OCI-LY1 (cell line): ENCODE data around the gene PRMT7.

Experiments used
- H2AFZ ChIP-seq: fragments of 200-600 bp; sonication (generic), shearing (Covaris generic); 2 replicates; pipeline ENCODE4 v1.6.0; 2014; ENCODE audit warnings: antibody characterized with exemption, mild to moderate bottlenecking, low read length
- H3F3A ChIP-seq: fragments of 200-600 bp; sonication (generic), shearing (Covaris generic); 2 replicates; pipeline ENCODE4 v1.6.0; 2014; ENCODE audit warnings: mild to moderate bottlenecking, antibody characterized with exemption, low read length, moderate library complexity; ENCODE audit not compliant: insufficient read depth
- H3K27ac ChIP-seq: fragments of 200-600 bp; sonication (generic); 2 replicates; pipeline ENCODE4 v1.5.1; 2014; ENCODE audit warnings: low read length, mixed run types, mild to moderate bottlenecking, low read depth; ENCODE audit not compliant: poor library complexity, severe bottlenecking
- H3K27me3 ChIP-seq: fragments of 200-600 bp; sonication (generic); 2 replicates; pipeline ENCODE4 v1.6.0; 2014; ENCODE audit warnings: antibody characterized with exemption, mild to moderate bottlenecking, low read length, moderate library complexity; ENCODE audit not compliant: insufficient read depth
- H3K36me3 ChIP-seq: fragments of 200-600 bp; sonication (generic); 2 replicates; pipeline ENCODE4 v1.6.1; 2014; ENCODE audit warnings: mild to moderate bottlenecking, antibody characterized with exemption, low read length, moderate library complexity, mixed read lengths; ENCODE audit not compliant: insufficient read depth
- H3K4me1 ChIP-seq: fragments of 200-600 bp; sonication (generic); 2 replicates; pipeline ENCODE4 v1.5.1; 2014; ENCODE audit warnings: mild to moderate bottlenecking, low read length, moderate library complexity; ENCODE audit not compliant: insufficient read depth, severe bottlenecking
- H3K4me2 ChIP-seq: fragments of 200-600 bp; sonication (generic), shearing (Covaris generic); 2 replicates; pipeline ENCODE4 v1.6.1; 2014; ENCODE audit warnings: low read length
- H3K4me3 ChIP-seq: fragments of 200-600 bp; sonication (generic); 2 replicates; pipeline ENCODE4 v1.5.1; 2014; ENCODE audit warnings: low read length, low read depth, mild to moderate bottlenecking, mixed read lengths; ENCODE audit not compliant: poor library complexity, severe bottlenecking
- H3K79me2 ChIP-seq: fragments of 200-600 bp; shearing (Covaris generic); 2 replicates; pipeline ENCODE4 v1.6.1; 2016; ENCODE audit warnings: mixed run types, low read length, mixed read lengths; ENCODE audit not compliant: insufficient read depth
- H3K9ac ChIP-seq: fragments of 200-600 bp; sonication (generic), shearing (Covaris generic); 2 replicates; pipeline ENCODE4 v1.6.1; 2014; ENCODE audit warnings: mild to moderate bottlenecking, low read length, mixed read lengths
- H3K9me2 ChIP-seq: fragments of 200-600 bp; sonication (generic), shearing (Covaris generic); 2 replicates; pipeline ENCODE4 v1.6.1; 2014; ENCODE audit warnings: low read depth, mild to moderate bottlenecking, low read length, mixed read lengths
- H3K9me3 ChIP-seq: fragments of 200-600 bp; shearing (Covaris generic); 2 replicates; pipeline ENCODE4 v1.6.1; 2014; ENCODE audit warnings: low read length, mixed read lengths
- H4K20me1 ChIP-seq: fragments of 200-600 bp; sonication (generic), shearing (Covaris generic); 2 replicates; pipeline ENCODE4 v1.6.0; 2016; ENCODE audit warnings: mild to moderate bottlenecking, low read length; ENCODE audit not compliant: insufficient read depth
- CTCF ChIP-seq: fragments of 200-600 bp; sonication (generic), shearing (Covaris generic); IDR thresholded peaks from 2 replicates; pipeline ENCODE4 v1.5.1; 2017; ENCODE audit warnings: mild to moderate bottlenecking, antibody characterized with exemption, low read length, moderate library complexity, mixed read lengths
- EZH2 ChIP-seq: fragments of 200-600 bp; sonication (generic), shearing (Covaris generic); IDR thresholded peaks from 2 replicates; pipeline ENCODE4 v1.8.0; 2017; ENCODE audit warnings: borderline replicate concordance, mixed run types, mild to moderate bottlenecking, antibody characterized with exemption, low read length, moderate library complexity, mixed read lengths

Gene PRMT7

GRCh38 chr16:68359398-68360191 is 48.8 kb downstream of the PRMT7 start:
- no peaks in the 10 kb centered on the region; the same call in 1 of the 2 replicates for H3K27me3 ChIP-seq
- H3K9me2 ChIP-seq, result no peaks in the 10 kb centered on the region
- no peaks in the 10 kb centered on the region for H3K79me2 ChIP-seq
- peaks cover 56% of the 10 kb centered on the region for H3K36me3 ChIP-seq
- TF ChIP-seq CTCF, result no peak
- TF ChIP-seq EZH2, result no peak
- no peak overlapping the region for H3K4me2 ChIP-seq
- no peaks in the 10 kb centered on the region for H4K20me1 ChIP-seq
- no peak overlapping the region for H3K4me3 ChIP-seq
- H3K4me1 ChIP-seq, result no peaks in the 10 kb centered on the region
- H3K9me3 ChIP-seq, result no peaks in the 10 kb centered on the region
- no peak overlapping the region for H3K27ac ChIP-seq
- no peak overlapping the region for H3K9ac ChIP-seq
- H2AFZ ChIP-seq, result no peak overlapping the region
- no peaks in the 10 kb centered on the region for H3F3A ChIP-seq

- no peak overlapping the region for H3K4me2 ChIP-seq
- no peaks in the 10 kb centered on the region for H3K79me2 ChIP-seq
- H3K4me1 ChIP-seq, result no peaks in the 10 kb centered on the region
- H3K27ac ChIP-seq, result no peak overlapping the region
- H4K20me1 ChIP-seq, result no peaks in the 10 kb centered on the region
- no peak overlapping the region for H3K9ac ChIP-seq
- no peak overlapping the region for H3K4me3 ChIP-seq
- no peak for TF ChIP-seq CTCF
- no peak for TF ChIP-seq EZH2
- no peaks in the 10 kb centered on the region for H3K9me3 ChIP-seq
- H3K36me3 ChIP-seq, result peaks cover 47% of the 10 kb centered on the region
- no peak overlapping the region for H2AFZ ChIP-seq
- peaks cover 3% of the 10 kb centered on the region; the same call in 1 of the 2 replicates for H3K27me3 ChIP-seq
- no peaks in the 10 kb centered on the region for H3F3A ChIP-seq
- H3K9me2 ChIP-seq, result no peaks in the 10 kb centered on the region
Observed at GRCh38 chr16:68360547-68360946, 49.7 kb downstream of the PRMT7 start.

- Histone ChIP-seq H3K9me3 (no peaks in the 10 kb centered on the region), H4K20me1 (no peaks in the 10 kb centered on the region), H3K4me2 (no peak overlapping the region), H3K9me2 (no peaks in the 10 kb centered on the region), H3F3A (no peaks in the 10 kb centered on the region), H3K79me2 (no peaks in the 10 kb centered on the region), H3K27ac (no peak overlapping the region), H3K27me3 (peaks cover 7% of the 10 kb centered on the region; the same call in 1 of the 2 replicates), H2AFZ (no peak overlapping the region), H3K4me3 (no peak overlapping the region), H3K9ac (no peak overlapping the region), H3K36me3 (peaks cover 42% of the 10 kb centered on the region), H3K4me1 (no peaks in the 10 kb centered on the region)
- TF ChIP-seq EZH2 (no peak), CTCF (no peak)
Observed at GRCh38 chr16:68360956-68361355, 50.1 kb downstream of the PRMT7 start.
